Memory B cell (primary cell): Measurements from ENCODE around the gene CFDP1.

Experiments used
- ATAC-seq: fragments of 150-1000 bp; cut with Tn5 transposase; 2 replicates; pipeline ENCODE4 v1.10.0; 2021; ENCODE audit warnings: low read depth, mild to moderate bottlenecking, moderate library complexity
- DNase-seq, 2 donors: peaks; one replicate each; pipeline ENCODE4 v3.0.0; 2022; ENCODE audit warnings: low spot score in 2 of 2
- H3K27ac Mint-ChIP-seq: one replicate; pipeline ENCODE4 v1.8.0; 2022; ENCODE audit warnings: mild to moderate bottlenecking, moderate library complexity, mixed read lengths
- H3K27me3 Mint-ChIP-seq: one replicate; pipeline ENCODE4 v1.8.0; 2022; ENCODE audit warnings: mixed read lengths
- H3K36me3 Mint-ChIP-seq: one replicate; pipeline ENCODE4 v1.8.0; 2022; ENCODE audit warnings: mild to moderate bottlenecking, mixed read lengths
- H3K4me1 Mint-ChIP-seq: one replicate; pipeline ENCODE4 v1.8.0; 2022; ENCODE audit warnings: mixed read lengths
- H3K4me3 Mint-ChIP-seq: one replicate; pipeline ENCODE4 v1.8.0; 2022; ENCODE audit warnings: mild to moderate bottlenecking, moderate library complexity, mixed read lengths
- H3K9me3 Mint-ChIP-seq: one replicate; pipeline ENCODE4 v1.8.0; 2022; ENCODE audit warnings: mixed read lengths

Gene CFDP1

DNA sequence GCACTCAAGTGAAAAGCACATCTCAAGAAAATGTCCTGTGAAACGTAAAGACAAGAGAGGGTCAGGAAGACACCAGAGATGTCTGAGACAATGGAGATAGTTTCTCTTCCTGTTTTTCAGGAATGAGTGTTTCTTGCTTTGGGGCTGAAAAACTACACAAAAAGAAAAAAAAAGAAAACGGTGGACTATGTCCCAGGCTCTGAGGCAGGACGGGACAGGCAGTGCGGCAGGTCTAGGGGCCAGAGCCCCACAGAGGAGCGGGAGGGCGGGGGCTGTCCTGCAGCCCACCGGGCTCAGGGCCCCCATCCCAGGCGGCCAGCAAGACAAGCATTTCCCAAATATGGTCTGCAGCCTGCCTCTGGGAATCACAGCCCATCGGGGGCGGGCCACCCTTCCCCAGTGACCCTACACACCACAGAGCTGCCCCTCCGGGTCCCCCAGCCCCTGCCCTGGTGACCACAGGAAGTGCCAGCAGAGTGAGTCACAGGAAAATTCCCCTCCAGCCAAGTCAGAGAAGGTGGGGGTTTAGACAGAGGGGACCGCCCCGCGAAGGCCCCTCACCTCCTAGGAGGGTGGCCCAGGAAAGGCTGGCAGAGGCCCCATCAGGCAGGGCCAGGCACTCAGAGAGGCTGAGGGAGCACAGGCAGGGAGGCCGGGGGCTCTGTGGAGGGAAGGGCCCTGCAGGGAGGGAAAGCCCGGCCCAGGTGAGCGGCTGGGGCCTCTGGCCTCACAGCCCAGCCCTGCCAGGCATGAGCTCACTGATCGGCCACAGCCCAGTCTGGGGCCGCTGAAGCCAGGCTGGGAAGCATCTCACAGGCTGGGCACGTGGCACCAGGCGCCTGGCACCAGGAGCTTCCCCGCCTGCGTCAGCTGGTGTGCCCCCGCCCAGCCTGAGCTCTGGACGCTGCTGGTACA, 188.2 kb downstream of the CFDP1 start:
- Mint-ChIP-seq H3K27ac (no peak overlapping the region), H3K9me3 (no peaks in the 10 kb centered on the region), H3K36me3 (no peaks in the 10 kb centered on the region), H3K4me3 (no peak overlapping the region), H3K4me1 (peaks cover 12% of the 10 kb centered on the region), H3K27me3 (peaks cover 41% of the 10 kb centered on the region)
- peak; percentile 46 for ATAC-seq
- no peak for DNase-seq

DNA sequence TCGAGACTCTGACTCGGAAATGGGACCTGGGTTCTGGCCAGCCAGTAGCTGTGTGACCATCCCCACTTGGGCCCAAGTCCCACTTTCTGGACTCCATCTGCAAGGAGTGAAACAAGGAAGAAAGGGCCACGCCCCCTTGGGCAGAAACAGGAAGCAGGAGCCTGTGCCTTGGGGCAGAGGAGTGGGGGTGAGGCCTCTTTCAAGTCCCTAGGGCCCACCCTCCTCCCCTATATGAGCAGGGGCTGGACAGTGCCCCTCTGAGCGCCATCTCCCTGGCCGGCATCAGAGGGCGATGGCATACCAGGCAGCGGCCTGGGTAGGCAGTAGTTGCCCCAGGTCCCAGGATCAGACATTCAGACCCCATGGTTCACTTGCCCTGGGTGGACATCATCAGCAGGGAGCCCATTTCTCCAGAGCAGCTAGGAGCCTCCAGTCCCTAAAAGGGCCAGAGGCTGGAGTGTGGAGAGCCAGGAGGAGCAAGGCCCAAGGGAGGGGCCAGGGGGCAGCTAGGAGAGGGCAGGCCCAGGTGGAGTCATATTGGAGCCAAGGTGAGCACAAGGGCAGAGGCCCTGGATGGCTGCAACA, 189.0 kb downstream of the CFDP1 start:
- no peak overlapping the region for H3K4me3 Mint-ChIP-seq
- no peak for DNase-seq
- H3K36me3 Mint-ChIP-seq = no peaks in the 10 kb centered on the region
- H3K9me3 Mint-ChIP-seq = no peaks in the 10 kb centered on the region
- H3K27me3 Mint-ChIP-seq = peaks cover 42% of the 10 kb centered on the region
- H3K4me1 Mint-ChIP-seq = peaks cover 12% of the 10 kb centered on the region
- no peak overlapping the region for H3K27ac Mint-ChIP-seq
- ATAC-seq = no peak
